HEK293T (cell line): ENCODE measurements around the gene SNX20.

ENCODE experiments used
- CTCF ChIA-PET: fragments of 350-600 bp; formaldehyde crosslinking; extraction: SDS; loops from one replicate; lab custom pipeline; 2021; ENCODE audit warnings: antibody characterized with exemption, inconsistent platforms; lab: Yijun Ruan, JAX
- POLR2A ChIA-PET: fragments of 350-600 bp; formaldehyde crosslinking; extraction: SDS; loops from one replicate; lab custom pipeline; 2020; ENCODE audit warnings: antibody characterized with exemption, inconsistent platforms; lab: Yijun Ruan, JAX
- DNase-seq: peaks from one replicate; pipeline ENCODE4 v3.0.0; 2012; ENCODE audit warnings: mixed read lengths; ENCODE audit errors: extremely low spot score
- ARNT ChIP-seq: fragments of 450-650 bp; IDR thresholded peaks from 2 replicates; pipeline ENCODE4 v1.6.1; 2017; ENCODE audit warnings: mild to moderate bottlenecking
- BHLHE40 ChIP-seq: fragments of 450-650 bp; IDR thresholded peaks from 2 replicates; pipeline ENCODE4 v1.6.1; 2016; ENCODE audit warnings: mild to moderate bottlenecking, moderate library complexity, borderline replicate concordance
- CTBP1 ChIP-seq: fragments of 450-650 bp; IDR thresholded peaks from 2 replicates; pipeline ENCODE4 v1.6.1; 2016; ENCODE audit warnings: borderline replicate concordance
- ELF4 ChIP-seq: fragments of 450-650 bp; IDR thresholded peaks from 2 replicates; pipeline ENCODE4 v1.6.1; 2017; ENCODE audit warnings: antibody characterized with exemption
- FOXA1 ChIP-seq: fragments of 450-650 bp; IDR thresholded peaks from 2 replicates; pipeline ENCODE4 v1.6.1; 2016; ENCODE audit warnings: mild to moderate bottlenecking
- FOXK2 ChIP-seq: fragments of 450-650 bp; IDR thresholded peaks from 2 replicates; pipeline ENCODE4 v1.6.1; 2016; ENCODE audit warnings: mild to moderate bottlenecking
- FOXM1 ChIP-seq: fragments of 450-650 bp; IDR thresholded peaks from 2 replicates; pipeline ENCODE4 v1.6.1; 2017; ENCODE audit warnings: mild to moderate bottlenecking, borderline replicate concordance
- HDGF ChIP-seq: fragments of 450-650 bp; IDR thresholded peaks from 2 replicates; pipeline ENCODE4 v1.6.1; 2017; ENCODE audit warnings: antibody characterized with exemption, borderline replicate concordance
- L3MBTL2 ChIP-seq: fragments of 450-650 bp; conservative IDR thresholded peaks from 2 replicates; pipeline ENCODE4 v1.6.1; 2016; ENCODE audit warnings: mild to moderate bottlenecking
- LEF1 ChIP-seq: fragments of 450-650 bp; IDR thresholded peaks from 2 replicates; pipeline ENCODE4 v1.6.1; 2017; ENCODE audit warnings: mild to moderate bottlenecking, borderline replicate concordance
- NFRKB ChIP-seq: fragments of 450-650 bp; IDR thresholded peaks from 2 replicates; pipeline ENCODE4 v1.6.1; 2016; ENCODE audit warnings: mild to moderate bottlenecking, moderate library complexity
- PKNOX1 ChIP-seq: fragments of 450-650 bp; IDR thresholded peaks from 2 replicates; pipeline ENCODE4 v1.6.1; 2016
- SP1 ChIP-seq: fragments of 450-650 bp; IDR thresholded peaks from 2 replicates; pipeline ENCODE4 v1.6.1; 2017
- SUZ12 ChIP-seq: fragments of 450-650 bp; IDR thresholded peaks from 2 replicates; pipeline ENCODE4 v1.6.1; 2016; ENCODE audit warnings: mild to moderate bottlenecking
- TARDBP ChIP-seq: fragments of 450-650 bp; IDR thresholded peaks from 2 replicates; pipeline ENCODE4 v1.6.1; 2016
- ZNF384 ChIP-seq: fragments of 450-650 bp; IDR thresholded peaks from 2 replicates; pipeline ENCODE4 v1.6.1; 2016

SNX20 gene

GRCh38 chr16:50644245-50644644 lies 36.9 kb downstream of the SNX20 start:
- no peak for DNase-seq
- CTCF ChIA-PET: no interaction called here
- POLR2A ChIA-PET: no interaction called here
- no peak for TF ChIP-seq LEF1
- no peak for TF ChIP-seq L3MBTL2
- no peak for TF ChIP-seq SUZ12
- no peak for TF ChIP-seq CTBP1
- no peak for TF ChIP-seq FOXK2
- no peak for TF ChIP-seq PKNOX1
- no peak for TF ChIP-seq ZNF384
- no peak for TF ChIP-seq HDGF
- no peak for TF ChIP-seq ARNT
- no peak for TF ChIP-seq TARDBP
- no peak for TF ChIP-seq BHLHE40
- no peak for TF ChIP-seq FOXM1
- no peak for TF ChIP-seq NFRKB
- TF ChIP-seq SP1: no peak
- TF ChIP-seq FOXA1: no peak
- no peak for TF ChIP-seq ELF4

GRCh38 chr16:50643192-50643591 lies 37.9 kb downstream of the SNX20 start:
- TF ChIP-seq BHLHE40: no peak
- no peak for TF ChIP-seq LEF1
- no peak for TF ChIP-seq CTBP1
- no peak for TF ChIP-seq ELF4
- no peak for TF ChIP-seq NFRKB
- TF ChIP-seq L3MBTL2: no peak
- no peak for TF ChIP-seq HDGF
- TF ChIP-seq FOXK2: no peak
- DNase-seq: no peak
- ChIA-PET CTCF (no interaction called here), POLR2A (no interaction called here)

- no peak for DNase-seq
- TF ChIP-seq L3MBTL2 (no peak), ARNT (no peak), ZNF384 (no peak), SP1 (no peak)
- POLR2A ChIA-PET: no interaction called here
- CTCF ChIA-PET: no interaction called here
Measured at GRCh38 chr16:50642349-50642748, 38.8 kb downstream of the SNX20 start.

GRCh38 chr16:50641818-50642187 lies 39.3 kb downstream of the SNX20 start:
- POLR2A ChIA-PET: no interaction called here
- DNase-seq: no peak
- no peak for TF ChIP-seq TARDBP
- CTCF ChIA-PET: no interaction called here

- no peak for DNase-seq
- no peak for TF ChIP-seq HDGF
- no peak for TF ChIP-seq ELF4
- TF ChIP-seq TARDBP: no peak
- TF ChIP-seq CTBP1: no peak
- no peak for TF ChIP-seq ZNF384
- TF ChIP-seq LEF1: no peak
- no peak for TF ChIP-seq SP1
- TF ChIP-seq NFRKB: no peak
- no peak for TF ChIP-seq SUZ12
- no peak for TF ChIP-seq ARNT
- no peak for TF ChIP-seq FOXM1
- TF ChIP-seq BHLHE40: no peak
- TF ChIP-seq FOXA1: no peak
- TF ChIP-seq FOXK2: no peak
- TF ChIP-seq PKNOX1: no peak
- TF ChIP-seq L3MBTL2: no peak
- ChIA-PET POLR2A (no interaction called here), CTCF (no interaction called here)
Measured at GRCh38 chr16:50640919-50641817, 39.9 kb downstream of the SNX20 start.

- ChIA-PET CTCF (no interaction called here), POLR2A (no interaction called here)
- TF ChIP-seq L3MBTL2 (no peak), NFRKB (no peak), TARDBP (no peak), SP1 (no peak), ELF4 (no peak), FOXM1 (no peak), FOXK2 (no peak), SUZ12 (no peak), ZNF384 (no peak)
- DNase-seq: no peak
Measured at GRCh38 chr16:50640391-50640790, 40.7 kb downstream of the SNX20 start.

GRCh38 chr16:50638816-50639670 lies 42.1 kb downstream of the SNX20 start:
- no peak for DNase-seq
- ChIA-PET CTCF (no interaction called here), POLR2A (no interaction called here)
- TF ChIP-seq SUZ12: no peak
- no peak for TF ChIP-seq ELF4
- TF ChIP-seq NFRKB: no peak
- no peak for TF ChIP-seq FOXK2
- no peak for TF ChIP-seq SP1
- no peak for TF ChIP-seq ZNF384
- TF ChIP-seq LEF1: no peak
- no peak for TF ChIP-seq CTBP1
- no peak for TF ChIP-seq PKNOX1
- no peak for TF ChIP-seq ARNT
- no peak for TF ChIP-seq HDGF
- no peak for TF ChIP-seq L3MBTL2
- TF ChIP-seq FOXA1: no peak
- TF ChIP-seq FOXM1: no peak
- no peak for TF ChIP-seq BHLHE40
- TF ChIP-seq TARDBP: no peak
